ENCODE results near the gene GOT1.

Gene GOT1

GRCh38 chr10:99421233-99421739, 9.1 kb downstream of the GOT1 start:
- no peak for DNase-seq (ENCODE audit: low read depth)
- no peak for TF ChIP-seq MYC (IDR thresholded peaks at IDR 0.05; ENCODE audit: low read depth, low read length)
- TF ChIP-seq, protein P1, sequence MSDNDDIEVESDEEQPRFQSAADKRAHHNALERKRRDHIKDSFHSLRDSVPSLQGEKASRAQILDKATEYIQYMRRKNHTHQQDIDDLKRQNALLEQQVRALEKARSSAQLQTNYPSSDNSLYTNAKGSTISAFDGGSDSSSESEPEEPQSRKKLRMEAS (IDR thresholded peaks at IDR 0.05; ENCODE audit: low read depth, low read length) = no peak
- TF ChIP-seq POLR2A (IDR thresholded peaks at IDR 0.05; ENCODE audit: extremely low read depth, insufficient read length) = no peak
- no peak for TF ChIP-seq CTCF (IDR thresholded peaks at IDR 0.05; ENCODE audit: low read depth, low read length)
- no peak overlapping the region for H3K4me3 ChIP-seq (ENCODE audit: low read depth, low read length)

- H3K4me3 ChIP-seq (ENCODE audit: low read depth, low read length) = no peak overlapping the region
- TF ChIP-seq POLR2A (IDR thresholded peaks at IDR 0.05; ENCODE audit: extremely low read depth, insufficient read length) = no peak
- no peak for TF ChIP-seq CTCF (IDR thresholded peaks at IDR 0.05; ENCODE audit: low read depth, low read length)
- TF ChIP-seq, protein P1 (IDR thresholded peaks at IDR 0.05; ENCODE audit: low read depth, low read length) = no peak
- no peak for TF ChIP-seq MYC (IDR thresholded peaks at IDR 0.05; ENCODE audit: low read depth, low read length)
- no peak for DNase-seq (ENCODE audit: low read depth)
Observed at GRCh38 chr10:99419688-99420087, 10.7 kb downstream of the GOT1 start.

DNA sequence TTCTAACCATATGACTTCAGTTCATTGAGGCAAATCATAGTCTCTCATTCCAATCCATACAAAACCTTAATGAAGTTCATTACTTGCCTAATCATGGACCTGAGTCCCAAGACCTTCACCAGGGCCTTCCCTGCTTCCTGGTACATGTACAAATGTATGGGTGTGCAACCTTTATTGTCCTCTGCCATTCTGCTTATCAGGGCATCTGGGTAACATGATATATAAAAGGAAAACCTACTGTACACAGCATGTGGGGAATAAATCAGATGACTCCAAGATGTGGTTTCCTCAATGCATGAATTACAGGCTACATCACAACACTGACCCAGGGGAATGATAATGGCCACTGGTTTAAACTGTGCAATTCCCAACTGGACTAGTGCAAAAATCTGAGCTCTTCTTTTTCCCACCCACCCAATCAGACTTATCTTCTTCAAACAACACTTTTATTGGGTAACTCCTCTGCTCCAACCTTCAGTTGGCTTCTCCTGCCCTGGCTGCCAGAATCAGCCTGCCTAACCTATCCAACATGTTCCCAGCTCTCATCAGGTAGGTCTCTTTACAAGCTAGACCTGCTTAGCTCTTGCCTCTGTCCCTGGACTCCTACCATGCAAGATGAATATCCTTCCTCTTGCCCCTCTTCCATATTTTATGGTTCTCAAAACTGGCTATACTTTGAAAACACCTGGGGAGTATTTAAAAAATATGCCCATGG, 11.4 kb downstream of the GOT1 start:
- no peak overlapping the region for H3K4me3 ChIP-seq (ENCODE audit: low read depth, low read length)
- no peak for DNase-seq (ENCODE audit: low read depth)
- TF ChIP-seq, protein P1 (IDR thresholded peaks at IDR 0.05; ENCODE audit: low read depth, low read length) = no peak
- TF ChIP-seq CTCF (IDR thresholded peaks at IDR 0.05; ENCODE audit: low read depth, low read length) = no peak
- TF ChIP-seq MYC (IDR thresholded peaks at IDR 0.05; ENCODE audit: low read depth, low read length) = no peak
- no peak for TF ChIP-seq POLR2A (IDR thresholded peaks at IDR 0.05; ENCODE audit: extremely low read depth, insufficient read length)

DNA sequence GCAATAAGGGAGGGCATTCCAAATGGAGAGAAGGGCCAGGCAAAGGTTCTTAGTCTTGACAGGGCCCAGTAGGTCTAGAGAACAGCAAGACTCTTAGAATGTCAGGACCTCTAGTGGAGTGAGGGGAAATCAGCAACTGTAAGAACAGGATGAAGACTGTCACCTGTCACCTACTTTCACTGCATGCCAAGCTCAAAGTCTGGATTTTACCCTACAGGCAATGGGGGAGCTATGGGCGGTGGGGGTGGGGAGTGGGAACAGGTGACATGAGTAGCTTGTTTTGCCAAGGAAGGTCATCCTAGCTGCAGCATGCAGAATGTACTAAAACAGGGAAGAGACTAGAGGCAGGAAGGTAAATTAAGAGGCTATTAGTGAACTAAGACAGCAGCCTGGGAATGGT, 18.3 kb downstream of the GOT1 start:
- DNase-seq (ENCODE audit: low read depth) = no peak
- no peak for TF ChIP-seq MYC (IDR thresholded peaks at IDR 0.05; ENCODE audit: low read depth, low read length)
- TF ChIP-seq CTCF (IDR thresholded peaks at IDR 0.05; ENCODE audit: low read depth, low read length) = no peak
- no peak for TF ChIP-seq POLR2A (IDR thresholded peaks at IDR 0.05; ENCODE audit: extremely low read depth, insufficient read length)
- TF ChIP-seq, protein P1 (IDR thresholded peaks at IDR 0.05; ENCODE audit: low read depth, low read length) = no peak
- no peak overlapping the region for H3K4me3 ChIP-seq (ENCODE audit: low read depth, low read length)

- TF ChIP-seq CTCF (IDR thresholded peaks at IDR 0.05; ENCODE audit: low read depth, low read length) (no peak), MYC (IDR thresholded peaks at IDR 0.05; ENCODE audit: low read depth, low read length) (no peak), POLR2A (IDR thresholded peaks at IDR 0.05; ENCODE audit: extremely low read depth, insufficient read length) (no peak)
- TF ChIP-seq, protein P1 (IDR thresholded peaks at IDR 0.05; ENCODE audit: low read depth, low read length) = no peak
- no peak for DNase-seq (ENCODE audit: low read depth)
- H3K4me3 ChIP-seq (ENCODE audit: low read depth, low read length) = no peak overlapping the region
Observed at GRCh38 chr10:99411546-99411945, 18.9 kb downstream of the GOT1 start.
